GM18520 (cell line): ENCODE measurements around the gene OGFR.

Experiments used
- ATAC-seq: cut with Tn5 transposase; IDR thresholded peaks from one replicate; pipeline ENCODE4 v1.9.1; 2021; ENCODE audit not compliant: unreplicated experiment

Gene OGFR

GRCh38 chr20:62782149-62782892, 22.3 kb upstream of the OGFR start:
- no peak for ATAC-seq

- no peak for ATAC-seq
Observed at GRCh38 chr20:62782893-62783278, 21.7 kb upstream of the OGFR start.

DNA sequence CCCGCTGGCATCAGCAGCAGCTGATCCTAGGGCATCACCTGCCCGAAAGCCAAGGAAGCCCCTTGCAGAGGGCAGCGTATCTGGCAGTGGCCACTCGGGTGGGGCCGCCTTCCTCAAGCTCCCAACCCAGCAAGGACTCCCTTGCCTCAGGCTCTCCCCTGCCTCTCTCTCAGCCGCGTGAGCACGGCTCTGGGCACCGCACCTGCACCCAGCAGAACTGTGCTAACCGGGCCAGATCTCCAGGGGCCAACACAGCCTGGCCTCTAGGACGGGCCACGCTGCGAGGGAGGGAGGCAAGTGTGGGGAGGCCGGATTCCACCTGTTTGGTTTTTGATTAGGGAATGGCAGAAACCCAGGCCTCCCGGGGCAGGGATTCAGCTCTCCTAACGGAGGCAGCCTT, 20.1 kb upstream of the OGFR start:
- no peak for ATAC-seq

DNA sequence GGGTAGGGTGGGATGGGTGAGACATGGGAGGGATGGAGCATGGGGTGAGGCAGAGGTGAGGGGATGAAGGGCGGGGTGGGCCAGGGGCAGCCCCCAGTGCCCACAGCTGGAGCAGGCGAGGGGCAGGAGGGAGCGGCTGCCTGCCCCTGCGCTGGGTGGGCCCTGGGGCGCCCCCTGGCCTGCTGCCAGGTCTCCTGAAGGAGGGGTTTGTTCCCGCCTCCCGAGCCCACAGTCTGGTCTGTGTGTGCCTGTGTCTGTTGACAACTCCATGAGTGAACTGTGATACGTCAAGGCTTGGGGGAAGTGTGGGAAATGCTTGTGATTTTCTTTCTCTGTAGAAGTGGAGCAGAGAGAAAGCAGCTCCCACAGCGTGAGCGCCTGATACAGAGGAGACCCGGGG, 19.2 kb upstream of the OGFR start:
- no peak for ATAC-seq

- ATAC-seq, result no peak
Observed at GRCh38 chr20:62786157-62786556, 18.5 kb upstream of the OGFR start.

DNA sequence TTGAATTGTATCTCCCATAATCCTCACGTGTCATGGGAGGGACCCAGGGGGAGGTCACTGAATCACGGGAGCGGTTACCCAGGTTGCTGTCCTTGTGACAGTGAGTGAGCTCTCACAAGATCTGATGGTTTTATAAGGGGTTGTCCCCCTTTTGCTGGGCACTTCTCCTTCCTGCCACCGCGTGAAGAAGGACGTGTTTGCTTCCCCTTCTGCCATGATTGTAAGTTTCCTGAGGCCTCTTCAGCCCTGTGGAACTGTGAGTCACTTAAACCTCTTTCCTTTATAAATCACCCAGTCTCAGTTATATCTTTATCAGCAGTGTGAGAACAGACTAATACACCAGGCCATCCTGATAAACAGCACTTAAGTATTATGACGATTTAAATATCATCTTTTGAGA, 17.3 kb upstream of the OGFR start:
- ATAC-seq, result no peak

DNA sequence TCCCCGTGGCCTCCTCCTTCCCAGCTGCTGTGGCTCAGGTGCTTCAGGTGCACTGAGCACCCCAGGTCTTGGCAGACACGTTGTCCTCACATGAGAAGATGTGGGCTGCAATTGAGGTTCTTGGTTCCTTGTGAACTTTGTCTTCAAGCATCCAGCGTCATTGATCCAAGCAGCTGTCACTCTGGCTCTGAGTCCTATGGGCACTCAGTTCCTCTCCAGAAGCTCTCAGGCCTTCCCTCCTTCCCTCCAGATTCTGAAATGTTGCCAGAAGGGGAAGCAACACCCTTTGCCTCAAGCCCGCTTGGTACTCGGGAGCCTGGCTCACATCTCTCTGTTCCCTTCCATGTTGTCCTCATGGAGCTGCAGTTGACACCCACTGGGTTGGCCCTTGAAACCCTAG, 16.8 kb upstream of the OGFR start:
- ATAC-seq, result no peak

- no peak for ATAC-seq
Observed at GRCh38 chr20:62788607-62789006, 16.0 kb upstream of the OGFR start.

- ATAC-seq, result no peak
Observed at GRCh38 chr20:62790075-62790474, 14.6 kb upstream of the OGFR start.

GRCh38 chr20:62791301-62792181, 13.1 kb upstream of the OGFR start:
- no peak for ATAC-seq

DNA sequence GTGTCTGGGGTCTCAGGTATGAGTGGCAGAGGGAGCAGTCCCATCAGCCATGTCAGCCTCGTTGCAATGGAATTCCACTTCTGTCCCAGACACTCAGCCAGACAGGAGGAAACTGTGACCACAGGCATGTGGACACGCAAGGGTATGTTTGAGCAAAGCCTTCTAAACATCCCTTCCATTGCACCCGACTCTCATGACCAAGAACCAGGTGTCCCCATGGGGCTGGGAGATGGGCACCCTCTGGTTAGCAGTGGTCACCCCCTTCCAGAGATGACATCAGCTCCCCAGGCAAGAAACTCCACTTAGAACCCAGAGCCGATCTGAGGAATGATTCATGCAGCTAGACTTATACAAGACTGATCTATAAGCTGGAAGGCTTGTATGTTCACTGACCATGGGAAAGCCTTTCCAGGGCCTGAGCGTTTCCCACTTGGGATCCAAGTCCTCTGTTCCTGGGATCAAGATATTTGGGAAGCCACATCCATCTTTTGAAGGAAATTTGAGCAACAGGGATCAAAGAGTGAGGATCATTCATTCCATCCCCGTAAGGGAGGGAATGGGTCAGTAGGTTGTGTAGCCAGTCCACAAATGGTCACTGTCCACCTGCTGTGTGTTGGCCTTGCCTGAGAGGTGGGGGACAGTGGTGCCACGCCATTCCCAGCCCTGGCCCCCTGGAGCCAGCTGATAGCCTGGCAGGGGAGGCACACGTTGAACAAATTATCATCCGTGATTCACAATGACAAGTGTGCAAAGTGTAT, 12.3 kb upstream of the OGFR start:
- no peak for ATAC-seq

DNA sequence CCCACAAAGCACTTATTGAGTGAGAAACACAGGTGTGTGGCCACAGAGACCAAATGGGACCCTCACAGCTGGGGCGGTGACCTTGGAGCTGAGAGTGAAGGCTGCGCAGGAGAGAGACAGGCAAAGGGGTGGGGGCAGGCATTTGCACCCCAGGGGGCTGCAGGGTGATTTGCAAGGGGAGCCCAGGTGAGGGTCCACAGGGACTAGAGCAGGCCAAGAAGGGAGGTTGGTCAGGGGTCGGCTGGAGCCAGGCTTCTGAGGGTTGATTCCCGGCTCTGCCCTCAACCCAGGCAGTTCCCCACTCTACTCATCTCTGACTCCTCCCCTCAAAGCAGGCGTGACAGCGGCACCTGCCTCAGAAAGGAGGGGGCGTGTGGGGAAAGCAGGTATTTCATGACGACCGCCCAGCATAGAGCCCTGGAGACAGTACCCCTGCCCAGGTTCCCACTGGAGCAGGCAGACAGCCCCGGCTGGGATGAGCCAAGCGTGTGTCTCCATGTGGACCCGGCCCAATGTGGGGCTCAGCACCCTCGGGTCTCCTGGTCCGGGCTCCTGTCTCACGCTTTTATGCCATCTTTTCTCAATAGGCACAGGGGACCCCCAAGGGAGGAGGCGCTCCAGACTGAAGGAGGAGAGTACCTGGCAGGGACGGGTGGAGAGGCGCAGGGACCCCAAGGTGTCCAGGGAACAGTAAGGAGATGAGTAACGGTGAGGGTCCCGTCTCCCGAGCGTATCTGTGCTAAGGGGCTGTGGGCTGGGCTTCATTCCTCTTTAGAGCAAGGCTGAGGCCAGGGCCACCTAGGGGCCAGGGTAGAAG, 11.5 kb upstream of the OGFR start:
- no peak for ATAC-seq

DNA sequence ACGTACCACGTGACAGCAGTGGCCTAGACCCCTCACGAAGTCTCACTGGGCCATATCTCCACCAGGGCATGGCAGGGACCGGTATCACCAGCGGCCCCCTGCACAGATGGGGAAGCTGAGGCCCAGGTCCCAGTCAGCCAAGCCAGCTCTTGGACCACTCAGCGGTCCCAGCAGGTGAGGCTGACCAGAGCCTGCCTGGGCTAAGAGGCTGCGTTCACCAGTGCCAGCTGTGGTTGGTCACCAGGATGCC, 11.0 kb upstream of the OGFR start:
- no peak for ATAC-seq

GRCh38 chr20:62794007-62794724, 10.5 kb upstream of the OGFR start:
- ATAC-seq, result peak; percentile 42

- ATAC-seq, result no peak
Observed at GRCh38 chr20:62795023-62795761, 9.4 kb upstream of the OGFR start.

DNA sequence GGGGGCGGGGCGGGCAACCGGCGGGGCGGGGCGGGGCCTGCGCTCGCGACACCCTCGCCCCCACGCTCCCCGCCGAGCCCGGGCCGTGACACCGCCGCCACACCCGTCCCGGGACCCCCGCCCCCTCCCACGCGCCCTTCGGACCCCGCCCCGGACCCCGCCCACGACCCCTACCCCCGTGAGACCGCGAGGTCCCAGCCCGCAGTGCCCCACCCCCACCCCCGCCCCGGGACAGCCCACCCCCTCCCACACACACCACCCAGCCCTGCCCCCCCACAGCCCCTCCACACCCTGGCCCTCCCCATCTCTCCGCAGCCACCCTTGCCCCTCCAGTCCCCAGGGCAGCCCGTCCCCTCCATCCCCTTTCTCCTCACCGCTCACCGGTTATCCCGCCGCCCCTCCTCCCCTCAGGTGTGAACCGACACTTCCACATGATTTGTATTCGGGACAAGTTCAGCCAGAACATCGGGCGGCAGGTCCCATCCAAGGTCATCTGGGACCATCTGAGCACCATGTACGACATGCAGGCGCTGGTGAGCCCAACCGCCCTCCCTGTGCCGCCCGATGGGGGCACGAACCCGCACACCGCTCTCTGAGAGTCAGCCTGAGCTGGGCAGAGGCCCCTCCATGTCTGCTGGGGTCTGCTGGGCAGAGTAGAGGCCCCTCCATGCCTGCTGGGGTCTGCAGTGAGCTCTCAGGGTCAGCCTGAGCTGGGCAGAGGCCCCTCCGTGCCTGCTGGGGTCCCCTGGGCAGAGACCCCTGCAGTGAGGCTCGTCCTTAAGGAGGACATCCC, 7.7 kb upstream of the OGFR start:
- ATAC-seq, result no peak

DNA sequence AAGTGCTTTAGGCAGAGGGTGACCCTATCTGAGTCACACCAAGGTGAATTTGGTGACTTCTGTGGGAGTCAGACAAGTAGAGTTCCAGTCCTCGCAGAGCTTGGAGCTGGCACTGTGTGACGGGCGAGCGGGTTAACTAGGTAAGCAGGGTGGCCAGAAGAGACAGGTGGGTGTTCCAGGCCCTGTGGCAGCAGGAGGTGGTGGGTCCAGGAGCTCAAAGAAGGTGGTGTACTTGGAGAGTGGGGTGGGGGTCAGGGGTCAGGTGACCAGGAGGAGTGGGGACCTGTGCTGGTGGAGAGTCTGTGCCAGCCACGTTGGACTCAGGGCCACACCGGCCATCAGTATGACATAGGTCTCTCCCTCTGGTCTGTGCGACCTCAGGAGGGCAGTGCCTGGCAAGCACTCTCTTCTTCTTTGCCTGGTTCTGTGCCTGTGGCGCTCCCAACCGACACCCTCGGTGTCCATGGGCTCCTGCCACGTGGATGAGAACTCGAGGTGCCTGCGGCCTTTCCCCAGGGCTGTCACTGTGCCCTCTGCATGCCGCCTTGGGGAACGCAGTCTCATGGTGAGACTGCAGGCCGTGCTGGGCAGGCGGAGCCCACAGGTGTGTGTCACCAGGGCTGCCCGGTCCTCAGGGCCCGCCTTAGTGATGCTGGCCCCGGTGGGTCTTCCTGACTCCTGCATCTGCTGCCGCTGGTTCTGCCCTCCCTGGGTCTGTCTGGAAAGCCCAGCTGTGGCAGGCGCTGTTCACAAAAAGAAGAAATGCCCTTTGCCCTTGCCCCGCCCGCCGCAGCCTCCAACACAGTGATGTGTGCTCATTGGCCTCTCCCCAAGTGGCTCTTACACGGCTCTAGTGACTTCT, 6.7 kb upstream of the OGFR start:
- no peak for ATAC-seq

DNA sequence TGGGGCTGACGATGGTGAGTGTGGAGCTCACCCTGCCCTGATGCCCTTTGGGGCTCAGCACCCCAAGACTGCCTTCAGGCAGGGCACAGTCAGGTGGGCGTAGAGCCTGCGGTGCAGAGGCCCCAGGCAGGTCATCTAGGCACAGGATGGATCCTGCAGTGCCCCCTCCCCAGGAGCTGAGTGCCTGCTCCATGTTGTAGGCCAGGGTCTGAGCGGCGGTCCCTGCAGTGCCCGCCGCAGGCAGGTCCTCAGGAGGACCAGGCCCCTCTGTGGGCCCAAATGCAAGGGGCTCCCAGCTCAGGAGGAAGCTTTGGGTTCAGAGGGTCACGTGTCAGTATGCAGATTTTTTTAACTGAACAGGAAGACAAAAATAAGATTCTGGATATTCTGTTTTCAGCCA, 5.6 kb upstream of the OGFR start:
- no peak for ATAC-seq
